ENCODE results near the gene ITGA2.
"Not testable (repeated sequence)": the region's sequence is repeated elsewhere in the genome, so short reads cannot be mapped to it uniquely, and the experiment has no call there.

Gene ITGA2
- 3.3 to 4.2 (median 3.4) reads per million in 3 experiments for total RNA-seq

DNA sequence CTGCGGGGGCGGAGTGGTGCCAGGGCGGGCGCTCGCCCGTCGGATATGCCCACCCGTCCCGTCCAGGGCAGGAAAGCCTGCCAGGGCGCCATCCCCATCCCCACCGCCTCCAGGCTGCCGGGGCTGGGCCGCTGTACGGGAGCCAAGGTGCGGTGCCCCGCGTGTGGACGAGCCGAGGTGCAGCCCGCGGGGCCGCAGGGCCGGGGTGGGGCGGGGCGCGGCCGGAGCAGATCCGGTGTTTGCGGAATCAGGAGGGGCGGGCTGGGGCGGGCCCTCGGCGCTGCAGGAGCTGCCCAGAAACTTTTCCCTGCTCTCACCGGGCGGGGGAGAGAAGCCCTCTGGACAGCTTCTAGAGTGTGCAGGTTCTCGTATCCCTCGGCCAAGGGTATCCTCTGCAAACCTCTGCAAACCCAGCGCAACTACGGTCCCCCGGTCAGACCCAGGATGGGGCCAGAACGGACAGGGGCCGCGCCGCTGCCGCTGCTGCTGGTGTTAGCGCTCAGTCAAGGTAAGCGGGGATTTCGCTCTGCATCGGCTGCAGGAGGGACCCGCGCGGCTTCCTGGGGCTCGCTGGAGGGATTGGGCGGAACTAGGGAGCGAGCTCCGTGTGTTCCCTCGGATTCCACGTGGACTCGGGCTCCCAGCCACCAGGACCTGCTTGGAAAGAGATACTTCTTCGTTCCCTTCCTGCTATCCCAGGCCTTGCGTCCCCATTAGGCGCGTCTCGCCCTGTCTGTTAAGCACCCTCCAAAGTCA lies at the start of gene ITGA2:
Gene ITGA2 (plus strand): TSS at position 328 of the 756 bp plus-strand sequence. CDS start 117 bp downstream, at position 445.
- peak; percentile 21 for DNase-seq

DNA sequence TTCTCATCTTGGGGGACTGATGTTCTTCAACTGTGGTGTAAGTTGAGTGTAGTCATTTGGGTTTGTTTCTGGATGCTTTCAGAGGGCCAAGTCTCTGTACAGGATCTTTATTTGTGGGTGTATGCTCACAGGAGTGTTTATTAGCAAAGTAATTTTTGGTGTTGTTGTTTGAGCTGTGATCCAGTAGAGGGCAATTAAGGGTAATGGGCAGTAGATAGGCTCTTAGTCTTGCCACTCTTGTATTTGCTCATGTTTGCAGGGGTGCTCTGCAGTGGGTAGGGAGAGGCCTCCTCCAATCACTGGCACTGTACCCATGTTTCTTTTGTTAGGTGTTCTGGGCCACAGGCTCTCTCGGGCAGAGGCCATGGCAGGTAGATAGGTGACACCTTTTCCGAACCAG lies 45.9 kb upstream of the ITGA2 start:
- no peak for DNase-seq

DNA sequence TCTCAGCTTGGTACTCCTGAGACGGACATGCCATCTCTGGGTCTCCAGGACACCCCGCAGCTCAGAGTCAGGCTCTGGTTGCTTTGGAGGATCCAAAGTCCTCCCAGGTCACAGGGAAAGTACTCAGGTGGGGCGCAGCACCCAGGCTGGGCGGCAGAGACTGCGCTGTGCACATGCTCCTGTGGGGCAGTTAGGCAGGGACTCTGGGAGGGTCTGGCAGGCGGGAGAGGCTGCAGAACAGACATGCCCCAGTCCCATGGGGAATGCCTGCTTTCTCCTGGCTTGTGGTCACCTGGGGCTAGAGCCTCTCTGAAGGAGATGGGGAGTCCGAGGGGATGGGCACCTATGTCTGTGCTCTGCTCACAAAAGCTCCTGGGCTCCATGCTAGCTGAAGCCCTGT lies 45.3 kb upstream of the ITGA2 start:
- no peak for DNase-seq

DNA sequence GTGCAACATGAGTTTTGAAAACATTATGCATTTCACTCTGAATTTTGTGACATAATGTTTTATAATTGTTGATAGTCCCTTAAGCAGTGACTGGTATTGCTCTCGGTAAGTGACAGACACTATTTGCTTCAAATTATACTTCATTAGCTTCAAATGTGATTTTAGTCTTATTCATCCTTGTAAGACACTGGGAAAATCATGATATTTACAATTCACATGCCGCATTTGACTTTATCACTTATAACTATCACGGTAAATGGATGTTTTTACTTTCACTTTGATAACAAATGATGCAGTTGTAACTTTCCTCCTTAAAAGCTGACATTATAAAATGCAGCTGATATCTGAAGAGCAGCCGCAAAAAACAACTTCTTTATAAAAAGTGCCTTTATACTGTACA lies 44.1 kb upstream of the ITGA2 start:
- no peak for DNase-seq

DNA sequence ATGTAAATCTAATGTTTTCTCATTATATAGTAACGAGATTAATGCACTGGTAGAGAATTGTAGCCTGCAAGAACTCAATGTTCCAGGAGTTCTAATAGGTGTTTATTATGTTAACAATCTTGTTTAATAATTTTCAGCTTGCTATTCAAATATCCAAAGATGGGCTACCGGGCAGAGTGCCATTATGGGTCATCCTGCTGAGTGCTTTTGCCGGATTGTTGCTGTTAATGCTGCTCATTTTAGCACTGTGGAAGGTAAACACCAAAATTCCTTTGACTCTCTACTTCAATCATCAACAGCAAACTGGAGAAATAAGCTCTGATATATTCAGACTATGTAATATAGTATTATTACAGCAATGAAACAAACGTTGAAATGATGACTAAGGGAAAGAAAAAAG lies 41.9 kb upstream of the ITGA2 start:
- no peak for DNase-seq

DNA sequence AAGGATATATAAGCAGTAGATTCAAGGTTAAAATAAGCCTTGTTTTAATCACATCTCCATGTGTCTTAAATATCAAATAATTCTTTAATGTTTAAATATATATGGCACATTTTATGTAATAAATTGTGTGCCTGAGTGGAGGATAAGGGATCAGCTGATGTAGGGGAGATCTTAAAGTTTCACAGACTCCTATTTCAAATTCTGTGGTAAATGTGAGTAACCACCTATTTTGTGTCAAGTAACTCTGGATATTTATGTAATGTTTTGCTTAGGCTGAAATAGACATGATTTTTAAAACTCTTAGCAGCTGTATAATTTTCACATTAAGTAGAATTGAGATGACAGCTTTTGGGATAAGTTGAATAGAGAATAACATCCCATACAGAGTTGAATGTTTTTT lies 41.3 kb upstream of the ITGA2 start:
- no peak for DNase-seq

DNA sequence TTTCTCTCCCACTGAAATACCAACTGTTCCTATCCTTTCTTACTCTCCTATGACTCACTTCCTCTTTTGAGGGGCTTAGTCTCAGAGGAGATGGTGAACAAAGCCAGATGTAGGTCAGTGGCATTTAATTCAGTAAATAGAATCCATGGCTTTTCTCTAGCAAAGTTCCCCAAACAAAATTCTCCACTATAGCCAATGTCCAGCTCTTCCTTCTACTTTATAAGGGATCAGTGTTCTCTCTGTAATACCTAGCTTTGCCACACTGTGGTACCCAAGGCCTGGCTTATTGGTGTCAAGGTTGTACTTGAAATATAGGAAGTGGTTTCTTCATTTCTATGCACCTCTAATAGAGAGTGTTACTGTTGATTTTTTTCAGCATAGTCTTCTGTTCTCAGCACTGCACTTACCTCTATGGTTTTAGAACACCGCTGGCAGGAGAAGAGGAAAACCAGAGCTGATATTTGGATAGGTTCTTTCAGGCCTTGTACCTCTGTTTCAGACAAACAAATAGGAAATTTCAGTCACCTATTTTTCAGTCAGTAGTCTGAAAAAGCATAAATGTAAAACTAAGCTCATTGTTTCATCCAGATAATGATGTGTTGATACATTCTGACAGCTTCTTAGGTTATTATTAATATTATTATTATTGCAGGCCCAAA lies 40.6 kb upstream of the ITGA2 start:
- DNase-seq: peak; percentile 63

DNA sequence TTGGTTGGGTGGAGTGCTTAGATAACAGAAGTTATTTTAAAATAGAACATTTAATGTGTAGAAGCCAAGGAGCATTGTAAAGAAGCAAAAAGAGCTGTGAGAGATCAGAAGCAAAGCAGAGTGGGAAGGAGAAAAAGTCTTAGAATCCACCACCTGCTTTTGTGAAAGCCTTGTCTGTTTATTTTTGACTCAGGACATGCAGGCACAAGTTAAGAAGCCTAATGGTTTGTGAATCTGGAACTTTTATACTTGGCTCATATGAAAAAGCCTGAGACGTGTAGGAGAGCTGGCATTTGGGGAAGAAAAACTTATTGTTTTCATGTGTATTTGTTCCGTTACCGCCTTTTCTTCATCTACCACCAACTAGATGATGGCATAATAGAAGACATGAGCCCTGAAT lies 38.5 kb upstream of the ITGA2 start:
- DNase-seq: no peak

DNA sequence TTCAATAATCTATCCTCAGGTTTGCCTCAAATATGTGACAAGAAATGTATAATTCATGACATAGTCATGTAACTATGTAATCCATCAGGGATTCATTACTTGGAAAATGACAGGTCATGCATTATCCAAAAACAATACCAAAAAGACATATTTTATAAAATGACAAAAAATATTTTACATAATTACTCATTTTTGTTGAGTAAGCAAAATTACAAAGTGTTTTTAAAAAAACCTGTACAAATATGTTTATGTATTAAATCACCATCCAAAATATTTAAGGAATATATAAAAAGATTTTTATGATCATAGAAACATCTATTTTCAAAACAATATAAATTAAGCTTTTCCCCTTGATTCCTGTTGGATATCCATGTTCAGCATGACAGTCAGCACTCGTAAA lies 36.7 kb upstream of the ITGA2 start:
- no peak for DNase-seq

DNA sequence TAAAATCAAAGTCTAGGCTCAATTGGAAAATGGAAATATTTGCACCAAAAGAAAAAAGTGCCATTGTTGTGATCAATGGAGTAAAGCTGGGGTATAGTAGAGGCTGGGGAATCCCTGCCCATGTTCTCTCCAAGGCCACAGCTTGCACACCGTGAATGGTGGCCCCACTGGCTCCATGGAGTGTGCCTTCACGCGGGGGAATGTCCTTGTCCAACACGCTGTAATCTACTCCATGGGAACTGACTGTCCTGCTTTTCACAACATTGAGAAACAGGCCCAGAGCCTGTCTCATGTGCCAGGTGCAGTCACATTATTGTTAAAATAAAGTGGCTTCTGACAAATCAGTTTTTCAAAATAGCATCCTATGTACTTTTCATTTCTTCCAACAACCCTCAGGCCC lies 33.1 kb upstream of the ITGA2 start:
- DNase-seq: no peak

DNA sequence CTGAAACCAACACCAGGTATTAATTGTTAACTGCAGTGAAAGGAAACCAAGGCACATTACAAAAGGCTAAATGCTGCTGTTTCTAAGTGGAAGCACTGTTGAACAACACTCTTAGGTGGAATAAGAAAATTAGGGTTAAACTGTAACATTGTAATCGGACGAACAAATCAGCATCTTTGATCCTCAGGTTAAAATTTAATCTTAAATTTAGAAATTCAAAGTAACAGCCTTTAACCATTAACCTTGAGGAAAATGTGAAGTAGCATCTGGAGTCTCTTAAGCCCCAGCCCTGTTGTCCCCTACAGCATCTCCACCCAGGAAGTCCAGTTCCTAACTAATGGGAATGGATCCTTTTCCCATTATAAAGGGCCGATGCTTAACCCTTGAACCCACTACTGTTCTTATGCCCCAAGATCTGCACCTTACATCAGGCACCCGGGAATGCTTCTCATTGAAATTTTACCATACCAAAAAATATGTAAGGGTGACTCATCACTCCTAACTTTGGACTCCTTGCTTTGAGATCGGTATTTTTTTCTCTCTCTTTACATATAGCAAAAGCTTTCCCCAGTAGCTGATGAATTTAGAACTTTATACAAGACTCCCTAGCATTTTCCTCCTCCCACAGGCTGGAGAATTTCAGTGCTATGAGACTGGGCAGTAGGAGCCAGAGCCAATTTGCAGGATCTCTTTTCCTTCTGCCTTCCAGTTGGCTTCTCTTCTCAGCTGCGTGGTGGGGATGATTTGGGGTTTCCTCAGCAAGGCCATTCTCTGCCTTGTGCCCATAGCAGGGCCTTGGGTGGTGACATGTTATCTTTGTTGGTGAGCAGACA lies 32.0 kb upstream of the ITGA2 start:
- DNase-seq: no peak

DNA sequence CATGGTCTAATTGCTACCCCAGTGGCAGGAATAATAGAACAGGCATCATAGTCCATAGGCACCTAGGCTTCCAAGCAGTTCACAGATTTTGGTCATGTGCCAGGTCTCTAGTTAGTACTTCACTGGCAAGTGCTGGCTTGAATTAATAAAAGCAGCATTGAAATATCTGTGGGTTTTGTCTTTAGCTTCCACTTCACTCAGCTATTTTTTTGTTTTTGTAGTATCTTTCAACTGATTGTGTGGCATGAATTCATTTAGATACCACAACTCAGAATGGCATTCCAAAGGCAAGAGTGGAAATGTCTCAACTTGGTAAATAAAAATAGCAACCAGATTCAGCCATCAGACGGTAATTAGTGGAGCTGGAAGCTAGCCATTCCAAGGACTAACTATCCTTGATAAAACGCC lies 27.9 kb upstream of the ITGA2 start:
- DNase-seq: no peak

DNA sequence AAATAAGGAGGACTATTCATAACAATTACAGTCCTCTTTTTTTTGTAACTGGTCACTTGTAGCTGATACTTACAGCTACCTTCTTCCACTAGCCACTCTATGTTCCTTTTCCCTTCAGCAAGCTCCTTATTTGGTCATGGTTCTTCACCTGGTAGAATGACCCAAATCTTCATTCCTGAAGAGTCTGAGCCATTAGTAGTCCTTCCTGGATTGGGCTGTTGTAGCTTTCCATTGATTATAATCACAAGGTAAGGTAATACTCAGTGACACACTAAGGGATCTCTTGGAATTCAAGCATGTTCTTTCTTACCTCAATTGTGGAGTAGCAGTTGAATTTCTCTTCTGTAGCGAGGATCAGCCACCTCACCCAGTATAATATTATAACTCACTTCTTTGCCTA lies 25.5 kb upstream of the ITGA2 start:
- no peak for DNase-seq

DNA sequence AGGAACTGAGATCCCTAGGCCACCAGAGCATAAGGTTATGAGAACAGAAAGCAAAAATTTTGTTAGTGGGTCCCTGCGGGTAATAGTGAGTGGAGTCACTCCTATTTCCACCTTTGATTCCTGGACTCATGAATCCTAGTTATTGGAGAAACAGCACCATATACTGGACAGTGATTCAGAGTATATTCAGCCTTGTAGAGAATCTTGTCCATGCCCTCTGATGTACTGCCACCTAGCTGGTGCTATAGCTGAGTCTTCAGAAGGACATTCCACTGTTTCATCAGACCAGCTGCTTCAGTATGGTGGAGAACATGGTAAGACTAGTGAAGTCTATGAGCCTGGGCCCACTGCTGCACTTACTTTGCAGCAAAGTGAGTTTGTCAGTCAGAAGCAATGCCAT lies 25.0 kb upstream of the ITGA2 start:
- DNase-seq: no peak

DNA sequence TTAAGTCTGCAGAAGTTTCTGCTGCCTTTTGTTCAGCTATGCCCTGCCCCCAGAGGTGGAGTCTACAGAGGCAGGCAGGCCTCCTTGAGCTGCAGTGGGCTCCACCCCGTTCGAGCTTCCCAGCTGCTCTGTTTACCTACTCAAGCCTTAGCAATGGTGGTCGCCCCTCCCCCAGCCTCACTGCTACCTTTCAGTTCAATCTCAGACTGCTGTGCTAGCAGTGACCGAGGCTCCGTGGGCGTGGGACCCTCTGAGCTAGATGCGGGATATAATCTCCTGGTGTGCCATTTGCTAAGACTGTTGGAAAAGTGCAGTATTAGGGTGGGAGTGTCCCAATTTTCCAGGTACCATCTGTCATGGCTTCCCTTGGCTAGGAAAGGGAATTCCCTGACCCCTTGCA lies 13.0 kb upstream of the ITGA2 start:
- DNase-seq: not testable (repeated sequence)

DNA sequence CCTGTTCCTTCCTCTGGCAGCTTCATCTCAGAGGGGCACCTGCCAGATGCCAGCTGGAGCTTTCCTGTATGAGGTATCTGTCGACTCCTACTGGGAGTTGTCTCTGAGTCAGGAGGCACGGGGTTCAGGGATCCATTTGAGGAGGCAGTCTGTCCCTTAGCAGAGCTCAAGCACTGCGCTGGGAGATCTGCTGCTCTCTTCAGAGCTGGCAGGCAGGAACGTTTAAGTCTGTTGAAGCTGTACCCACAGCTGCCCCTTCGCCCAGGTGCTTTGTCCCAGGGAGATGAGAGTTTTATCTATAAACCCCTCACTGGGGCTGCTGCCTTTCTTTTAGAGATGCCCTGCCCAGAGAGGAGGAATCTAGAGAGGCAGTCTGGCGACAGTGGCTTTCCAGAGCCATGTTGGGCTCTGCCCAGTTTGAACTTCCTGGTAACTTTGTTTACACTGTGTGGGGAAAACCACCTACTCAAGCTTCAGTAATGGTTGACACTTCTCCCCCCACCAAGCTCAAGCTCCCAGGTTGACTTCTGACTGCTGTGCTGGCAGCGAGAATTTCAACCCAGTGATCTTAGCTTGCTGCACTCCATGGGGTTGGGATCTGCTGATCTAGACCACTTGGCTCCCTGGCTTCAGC lies 11.8 kb upstream of the ITGA2 start:
- DNase-seq: no peak

DNA sequence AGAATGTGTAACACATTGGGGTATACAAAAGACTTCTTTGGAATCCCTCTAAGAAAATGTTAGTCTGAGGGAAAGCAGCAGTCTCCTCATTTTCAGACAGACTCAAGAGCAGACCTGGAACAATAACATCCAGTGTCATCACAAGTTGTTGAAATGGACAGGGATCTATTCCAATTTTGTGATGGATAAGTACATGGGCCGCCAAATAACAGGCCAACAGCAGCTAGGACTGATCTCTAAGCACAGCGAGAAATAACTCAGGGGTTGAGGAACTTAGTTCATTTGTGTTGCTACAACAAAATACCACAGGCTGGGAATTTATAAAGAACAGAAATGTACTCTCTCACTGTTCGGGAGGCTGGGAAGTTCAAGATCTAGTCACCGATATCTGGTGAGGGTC lies 7.6 kb upstream of the ITGA2 start:
- no peak for DNase-seq

DNA sequence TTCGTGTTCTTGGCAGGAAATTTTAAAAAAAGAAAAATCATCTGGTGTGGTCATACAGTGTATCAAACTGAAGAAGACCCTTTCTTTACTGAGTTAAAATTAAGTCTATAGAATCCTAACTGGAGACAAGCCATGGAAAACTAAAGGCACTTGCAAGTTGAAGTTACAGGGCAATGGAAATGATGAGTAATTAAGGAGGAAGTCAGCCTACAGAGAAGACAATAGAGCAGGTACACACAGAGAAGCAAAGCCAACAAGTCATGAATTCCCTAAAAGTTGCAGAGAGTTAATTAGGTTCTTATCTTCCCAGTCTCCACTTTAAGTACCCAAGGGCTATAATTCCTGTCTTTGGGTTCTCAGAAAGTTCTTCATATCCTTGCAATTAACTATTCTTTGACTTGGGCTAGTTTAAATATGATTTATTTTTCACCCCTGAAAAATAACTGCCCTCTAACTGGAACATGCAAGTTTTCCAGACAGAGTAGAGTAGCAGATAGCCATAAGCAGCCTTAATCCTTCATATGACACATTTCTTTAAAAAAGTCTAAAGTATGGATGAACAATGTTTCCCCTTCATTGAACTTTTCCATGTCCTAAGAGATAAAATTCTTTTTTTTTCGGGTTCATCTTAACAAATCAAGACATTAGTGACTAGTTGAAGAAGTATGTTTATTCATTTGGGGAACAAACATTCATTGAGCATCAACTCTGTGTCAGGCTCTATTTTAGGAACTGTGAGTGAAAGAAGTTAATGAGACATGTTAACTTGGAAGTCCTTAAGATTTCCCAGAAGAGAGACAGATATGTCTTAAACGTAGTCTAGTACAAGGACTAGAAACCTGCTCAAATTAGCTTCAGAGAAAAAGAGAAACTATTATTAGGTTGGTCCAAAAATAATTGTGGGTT lies 5.2 kb upstream of the ITGA2 start:
- no peak for DNase-seq

DNA sequence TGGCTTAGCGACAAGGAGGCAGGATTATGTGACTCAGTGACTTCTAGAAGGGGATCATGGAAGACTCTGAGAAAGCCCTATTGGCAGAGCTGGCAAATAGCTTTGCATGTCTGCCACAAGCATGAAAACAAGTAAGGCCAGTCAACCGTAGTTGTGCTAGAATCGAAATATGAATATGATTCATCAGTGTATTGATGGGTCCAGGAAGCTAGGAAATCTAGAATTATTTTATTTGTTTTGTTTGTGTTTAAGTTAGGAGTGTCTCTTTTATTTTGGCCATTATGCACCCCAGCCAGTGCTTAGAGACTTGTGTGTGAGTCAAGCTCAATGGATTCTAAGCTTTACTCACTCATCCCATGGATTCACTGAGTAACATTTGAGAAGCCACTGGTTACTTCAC lies 3.8 kb upstream of the ITGA2 start:
- no peak for DNase-seq

DNA sequence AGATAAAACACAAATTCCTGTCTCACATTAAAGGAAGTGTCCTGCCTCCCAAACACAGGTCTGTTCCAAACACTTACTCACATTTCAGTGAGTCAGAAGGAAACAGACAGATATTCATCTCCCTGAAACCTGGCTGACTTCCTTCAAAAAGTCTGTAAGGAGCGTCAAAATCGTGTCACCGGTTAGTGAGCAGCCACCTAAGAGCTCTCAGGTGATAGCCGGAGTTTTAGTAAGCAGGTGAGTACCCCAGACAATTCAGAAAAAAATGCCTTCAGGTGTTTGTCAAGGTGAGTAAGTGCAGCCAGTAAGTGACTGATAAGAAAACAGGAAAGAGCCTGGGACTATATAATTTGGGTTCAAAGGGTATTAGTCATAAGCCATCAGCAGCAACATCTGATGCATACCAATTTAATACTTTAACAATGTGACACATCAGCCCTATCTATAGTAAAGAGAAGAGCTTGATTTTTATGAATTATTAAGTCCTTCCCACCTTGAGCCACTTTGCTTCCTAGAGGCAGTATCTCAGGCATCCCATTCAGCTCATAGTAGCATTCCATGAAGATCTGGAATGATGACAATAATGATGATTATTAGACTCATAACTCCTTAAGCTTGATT lies 1.3 kb upstream of the ITGA2 start:
- no peak for DNase-seq

DNA sequence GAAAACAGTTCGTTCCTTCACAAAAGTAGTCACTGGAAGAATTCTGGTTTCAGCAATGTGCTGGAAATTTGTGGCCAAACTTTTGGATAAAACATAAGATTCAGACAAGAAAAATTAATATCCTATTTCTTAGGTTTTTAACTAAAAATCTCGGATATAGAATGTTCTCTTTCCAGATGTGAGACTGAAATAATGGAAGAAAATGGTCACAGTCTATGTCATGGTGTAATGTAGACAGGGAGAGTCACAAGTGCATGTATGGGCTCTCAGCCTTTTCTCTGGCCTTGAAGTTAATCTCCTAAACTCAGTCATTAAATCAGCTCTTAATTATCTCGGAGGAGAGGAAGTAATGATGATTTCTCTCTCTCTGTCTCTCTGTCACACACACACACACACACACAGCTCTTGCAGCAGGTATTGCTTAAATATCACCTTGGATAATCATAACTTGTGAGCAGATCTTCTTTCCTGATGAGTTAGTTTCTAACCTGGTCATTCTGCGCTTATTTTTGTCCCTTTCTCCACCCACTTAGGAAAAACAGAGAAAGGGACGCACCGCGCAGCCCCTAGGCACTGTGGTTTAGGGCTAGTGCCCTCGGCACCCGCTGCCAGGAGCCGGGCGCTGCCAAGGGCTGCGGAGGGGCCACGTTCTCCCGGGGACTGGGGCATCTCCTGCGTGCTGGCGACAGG lies 672 bp upstream of the ITGA2 start:
- DNase-seq: peak; percentile 3
